ENCODE data around the gene CACNG6. TPM values are rescaled to one million over a fixed set of nuclear protein-coding genes. Genes with fewer than 3 reads are reported as not detected.

The CACNG6 gene
- polyA plus RNA-seq, 1 donor (not counting 4 experiments of a cell fraction or from before 2014, with no cell fraction given), result not detected

GRCh38 chr19:54047616-54048015 lies 56.2 kb downstream of the CACNG6 start:
- FAIRE-seq, result no peak
- H3K27me3 ChIP-seq (ENCODE audit: control insufficient read depth, extremely low read depth, insufficient read depth, low read length), result no peaks in the 10 kb centered on the region
- H3K79me2 ChIP-seq (ENCODE audit: control insufficient read depth, insufficient read depth, low read length), result no peaks in the 10 kb centered on the region
- H3K9ac ChIP-seq (ENCODE audit: control insufficient read depth, extremely low read depth, insufficient read depth, low read length), result no peak overlapping the region
- no peaks in the 10 kb centered on the region for H4K20me1 ChIP-seq (ENCODE audit: control insufficient read depth, extremely low read depth, insufficient read depth, low read length)
- TF ChIP-seq EZH2 (IDR thresholded peaks at IDR 0.05; ENCODE audit: low read length) (no peak), CTCF (optimal IDR thresholded peaks at IDR 0.05 in 1 of 3, IDR thresholded peaks at IDR 0.05 in 1 of 3, conservative IDR thresholded peaks at IDR 0.05 in 1 of 3; ENCODE audit: extremely low read depth in 1 of 3, insufficient read depth in 2 of 3, low read length in 3 of 3) (no peak)
- dilution Hi-C loops (cut with MboI; ENCODE audit: extremely low pct_ligation_motif_present, low sequenced_read_pairs), result loop anchor here (25.0 kb wide), 1 partner anchor 110 kb away; no protein-coding TSS in a partner anchor
- no peaks in the 10 kb centered on the region for H3K9me1 ChIP-seq (ENCODE audit: control insufficient read depth, extremely low read depth, insufficient read depth, low read length)
- H3K36me3 ChIP-seq (ENCODE audit: control insufficient read depth in 2 of 2, extremely low read depth in 1 of 2, insufficient read depth in 2 of 2, low read length in 2 of 2), result no peaks in the 10 kb centered on the region
- H2AFZ ChIP-seq (ENCODE audit: control insufficient read depth, low read length), result no peak overlapping the region
- H3K4me2 ChIP-seq (ENCODE audit: control insufficient read depth, extremely low read depth, insufficient read depth, low read depth, low read length), result no peak overlapping the region
- H3K4me3 ChIP-seq (ENCODE audit: control insufficient read depth in 2 of 3, extremely low read depth in 1 of 3, insufficient read depth in 2 of 3, low read depth in 1 of 3, low read length in 3 of 3), result no peak overlapping the region
- no peaks in the 10 kb centered on the region for H3K4me1 ChIP-seq (ENCODE audit: control insufficient read depth, extremely low read depth, insufficient read depth, low read length)
- DNase-seq (ENCODE audit: low read depth, low spot score), result no peak
- H3K27ac ChIP-seq (ENCODE audit: control insufficient read depth, insufficient read depth, low read length), result no peak overlapping the region
- H3K9me3 ChIP-seq (ENCODE audit: control insufficient read depth, low read depth, low read length), result no peaks in the 10 kb centered on the region

Small RNA genes lying within 50 kb of the gene (small RNA-seq; reads per million reads assigned to genes)
- 0 reads per million in 3 experiments for gene AC012314.20 (ENCODE audit: insufficient read length in 3 of 3, low read depth in 3 of 3, low replicate concordance in 1 of 3)

Other genes with a start within 250 kb of the CACNG6 start
- not detected in 3 replicates for gene NLRP12, start 167.3 kb upstream of the CACNG6 start, polyA plus RNA-seq
- 16.8 to 24.6 TPM (median 19.4 TPM) in 3 replicates for gene MYADM, start 123.8 kb upstream of the CACNG6 start, polyA plus RNA-seq
- gene PRKCG, start 109.4 kb upstream of the CACNG6 start, polyA plus RNA-seq, result not detected in 3 replicates
- gene CACNG7, start 82.4 kb upstream of the CACNG6 start, polyA plus RNA-seq, result not detected in 3 replicates
- gene CACNG8, start 28.7 kb upstream of the CACNG6 start, polyA plus RNA-seq, result not detected in 3 replicates
- not detected in 3 replicates for gene VSTM1, start 72.3 kb downstream of the CACNG6 start, polyA plus RNA-seq
- gene TARM1, start 89.7 kb downstream of the CACNG6 start, polyA plus RNA-seq, result not detected in 3 replicates
- gene OSCAR, start 109.2 kb downstream of the CACNG6 start, polyA plus RNA-seq, result 0.12 to 0.32 TPM (median 0.14 TPM) in 3 replicates
- gene NDUFA3, start 111.2 kb downstream of the CACNG6 start, polyA plus RNA-seq, result 41.9 to 61.4 TPM (median 44.5 TPM) in 3 replicates
- gene TFPT, start 124.0 kb downstream of the CACNG6 start, polyA plus RNA-seq, result 6.8 to 9.2 TPM (median 7.8 TPM) in 3 replicates
- 25.7 to 56.9 TPM (median 42.2 TPM) in 3 replicates for gene PRPF31, start 124.1 kb downstream of the CACNG6 start, polyA plus RNA-seq
- 4.1 to 15.0 TPM (median 8.6 TPM) in 3 replicates for gene CNOT3, start 146.1 kb downstream of the CACNG6 start, polyA plus RNA-seq
- 2.0 to 4.0 TPM (median 3.4 TPM) in 3 replicates for gene LENG1, start 168.1 kb downstream of the CACNG6 start, polyA plus RNA-seq
- 1.5 to 2.2 TPM (median 1.8 TPM) in 3 replicates for gene TMC4, start 181.5 kb downstream of the CACNG6 start, polyA plus RNA-seq
- gene MBOAT7, start 197.9 kb downstream of the CACNG6 start, polyA plus RNA-seq, result 41.3 to 70.2 TPM (median 62.7 TPM) in 3 replicates
- gene TSEN34, start 199.7 kb downstream of the CACNG6 start, polyA plus RNA-seq, result 36.5 to 49.7 TPM (median 40.5 TPM) in 3 replicates
- gene RPS9, start 209.2 kb downstream of the CACNG6 start, polyA plus RNA-seq, result 1,666 to 2,598 TPM (median 1,866 TPM) in 3 replicates
- not detected in 3 replicates for gene LILRB3, start 231.4 kb downstream of the CACNG6 start, polyA plus RNA-seq